ENCODE results near the gene KPNA4. TPM values are rescaled to one million over a fixed set of nuclear protein-coding genes. Genes with fewer than 3 reads are reported as not detected.

The KPNA4 gene
- total RNA-seq, 1 experiment from 2014 or later = 76.7 TPM

DNA sequence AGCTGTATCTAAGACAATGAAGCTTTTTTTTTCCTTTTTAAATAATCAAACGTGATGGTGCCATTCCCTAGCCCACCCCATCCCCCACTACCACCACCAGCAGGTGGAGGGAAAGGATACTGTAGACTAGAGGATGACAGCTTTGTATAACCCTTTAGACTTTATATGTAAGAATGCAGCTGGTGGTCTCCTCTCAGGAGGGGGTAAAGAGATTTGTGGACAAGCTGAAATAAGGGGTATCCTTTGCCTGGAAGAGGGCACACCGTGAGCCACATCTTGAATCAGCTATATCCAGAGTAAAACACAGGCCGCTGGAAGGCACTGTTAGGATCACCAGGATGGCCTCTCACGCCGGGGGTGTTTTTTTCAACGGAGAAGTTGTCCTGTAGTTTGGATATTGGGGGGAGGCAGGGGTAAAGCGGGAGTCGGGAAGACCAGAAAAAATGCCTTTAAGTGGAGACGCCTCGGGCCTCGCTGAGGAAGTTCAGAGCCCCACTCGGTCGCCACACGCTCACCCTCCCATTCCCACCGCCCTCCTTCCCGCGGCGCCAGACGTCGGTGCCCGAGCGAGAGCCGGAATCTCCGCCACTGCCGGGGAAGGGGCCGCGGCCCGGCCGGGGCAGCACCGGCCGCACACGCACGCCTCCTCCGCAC is 986 bp downstream of the KPNA4 start:
- Histone ChIP-seq H3K27me3 (ENCODE audit: insufficient read depth, low read length) (no peaks in the 10 kb centered on the region), H3K56ac (ENCODE audit: insufficient read length, low read depth, low read length) (no peak overlapping the region), H3K23me2 (ENCODE audit: insufficient read length, low read depth, low read length, poor library complexity, severe bottlenecking) (peaks cover 14% of the 10 kb centered on the region), H3K27ac (ENCODE audit: insufficient read length, low read depth, low read length) (no peak overlapping the region), H2BK20ac (ENCODE audit: low read depth, low read length, poor library complexity, severe bottlenecking) (no peak overlapping the region), H3K79me2 (ENCODE audit: insufficient read depth, low read length) (peaks cover 31% of the 10 kb centered on the region; the same call in 1 of the 2 replicates), H3K9me3 (ENCODE audit: control insufficient read depth, low read depth, low read length) (no peaks in the 10 kb centered on the region), H3K9ac (ENCODE audit: extremely low read depth, insufficient read length, low read length) (peak overlapping the region; percentile 89), H2BK5ac (ENCODE audit: insufficient read length, low read length) (no peak overlapping the region), H2BK120ac (ENCODE audit: low read depth, low read length, poor library complexity, severe bottlenecking) (no peak overlapping the region), H3K18ac (ENCODE audit: insufficient read length, low read depth, low read length) (peak overlapping the region; percentile 70), H3T11ph (ENCODE audit: low read length) (no peak overlapping the region), H4K8ac (replicated peaks; ENCODE audit: insufficient read length, low read depth, low read length) (no peak overlapping the region), H3K4me1 (ENCODE audit: insufficient read depth, low read length) (0 out of 2 replicates have a peak, but pooled peaks cover 2% of the 10 kb centered on the region), H4K91ac (ENCODE audit: insufficient read length, low read depth, low read length) (no peak overlapping the region), H3K4me2 (ENCODE audit: insufficient read depth, insufficient read length, low read length) (peak overlapping the region; percentile 94), H3K4ac (ENCODE audit: low read depth, low read length) (no peak overlapping the region), H3K14ac (ENCODE audit: insufficient read depth, low read length) (peak overlapping the region; percentile 90), H2AK5ac (ENCODE audit: insufficient read length, low read length) (no peak overlapping the region), H4K20me1 (ENCODE audit: control insufficient read depth, insufficient read depth, insufficient read length) (no peaks in the 10 kb centered on the region), H2BK15ac (ENCODE audit: low read depth, low read length) (no peak overlapping the region), H2AFZ (ENCODE audit: low read length) (no peak overlapping the region), H4K5ac (ENCODE audit: insufficient read length, low read depth, low read length) (no peak overlapping the region), H2BK12ac (ENCODE audit: insufficient read length, low read depth, low read length) (no peak overlapping the region), H3K23ac (ENCODE audit: insufficient read length, low read depth, low read length) (no peak overlapping the region), H3K79me1 (ENCODE audit: insufficient read depth, low read depth, low read length, poor library complexity, severe bottlenecking) (peaks cover 3% of the 10 kb centered on the region)
- TF ChIP-seq, protein P1, sequence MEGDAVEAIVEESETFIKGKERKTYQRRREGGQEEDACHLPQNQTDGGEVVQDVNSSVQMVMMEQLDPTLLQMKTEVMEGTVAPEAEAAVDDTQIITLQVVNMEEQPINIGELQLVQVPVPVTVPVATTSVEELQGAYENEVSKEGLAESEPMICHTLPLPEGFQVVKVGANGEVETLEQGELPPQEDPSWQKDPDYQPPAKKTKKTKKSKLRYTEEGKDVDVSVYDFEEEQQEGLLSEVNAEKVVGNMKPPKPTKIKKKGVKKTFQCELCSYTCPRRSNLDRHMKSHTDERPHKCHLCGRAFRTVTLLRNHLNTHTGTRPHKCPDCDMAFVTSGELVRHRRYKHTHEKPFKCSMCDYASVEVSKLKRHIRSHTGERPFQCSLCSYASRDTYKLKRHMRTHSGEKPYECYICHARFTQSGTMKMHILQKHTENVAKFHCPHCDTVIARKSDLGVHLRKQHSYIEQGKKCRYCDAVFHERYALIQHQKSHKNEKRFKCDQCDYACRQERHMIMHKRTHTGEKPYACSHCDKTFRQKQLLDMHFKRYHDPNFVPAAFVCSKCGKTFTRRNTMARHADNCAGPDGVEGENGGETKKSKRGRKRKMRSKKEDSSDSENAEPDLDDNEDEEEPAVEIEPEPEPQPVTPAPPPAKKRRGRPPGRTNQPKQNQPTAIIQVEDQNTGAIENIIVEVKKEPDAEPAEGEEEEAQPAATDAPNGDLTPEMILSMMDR (conservative IDR thresholded peaks at IDR 0.05) = 0 out of 3 replicates have a peak, but pooled peaks have one; percentile 8
- WGBS (ENCODE audit: extremely low coverage, insufficient read length, low lambda C conversion rate) = no CpG with 5 or more reads among the region's 34 CpGs
- peaks cover 2% of the 10 kb centered on the region; the same call in 1 of the 2 replicates for H3K27me3 Mint-ChIP-seq (ENCODE audit: low read depth)
- peaks cover 24 to 38% (median 27%) of the 10 kb centered on the region in 3 experiments for H3K36me3 Mint-ChIP-seq (ENCODE audit: insufficient read depth in 1 of 3, low read depth in 3 of 3)
- H3K27ac Mint-ChIP-seq = peak overlapping the region; percentile 90 to 97 (median 94)
- peaks cover 30 to 40% of the 10 kb centered on the region in 2 experiments for H3K4me1 Mint-ChIP-seq
- peaks cover 3 to 9% of the 10 kb centered on the region in 2 experiments; a peak in 3 of 5 replicates for H3K9me3 Mint-ChIP-seq
- peak overlapping the region; percentile 94 to 99 for H3K4me3 Mint-ChIP-seq
- DNase-seq = no peak
